ENCODE measurements around the gene GUCY1A2. TPM values are rescaled to one million over a fixed set of nuclear protein-coding genes. Genes with fewer than 3 reads are reported as not detected.

GUCY1A2 gene
- total RNA-seq, 1 experiment from 2014 or later: 0.55 TPM

DNA sequence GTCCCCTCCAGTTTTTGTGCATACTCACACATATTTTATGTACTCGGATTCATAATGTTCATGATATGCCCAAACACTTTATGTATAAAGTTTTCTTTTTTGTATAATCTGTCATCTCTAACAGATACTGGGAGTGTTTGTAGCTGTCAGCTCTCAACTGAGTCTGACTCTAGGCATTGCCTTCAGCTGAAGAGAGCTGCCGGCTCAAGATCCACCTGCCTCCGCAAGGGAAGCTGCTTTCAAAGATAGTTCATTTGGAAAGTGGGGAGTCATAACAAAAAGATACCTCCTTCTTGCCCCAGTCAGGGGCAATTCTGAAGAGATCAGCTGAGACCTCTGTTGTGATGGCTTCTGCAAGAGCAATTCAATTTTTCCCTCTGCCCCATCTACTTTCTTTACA is 58.9 kb downstream of the GUCY1A2 start:
- Histone ChIP-seq H2BK15ac (ENCODE audit: low read depth, low read length) (no peak overlapping the region), H2BK5ac (ENCODE audit: insufficient read length, low read length) (no peak overlapping the region), H2AK5ac (ENCODE audit: insufficient read length, low read length) (no peak overlapping the region), H3K9ac (ENCODE audit: extremely low read depth, insufficient read length, low read length) (no peak overlapping the region), H3K4me1 (ENCODE audit: insufficient read depth, low read length) (peaks cover 11% of the 10 kb centered on the region; the same call in 1 of the 2 replicates), H4K20me1 (ENCODE audit: control insufficient read depth, insufficient read depth, insufficient read length) (no peaks in the 10 kb centered on the region), H3K14ac (ENCODE audit: insufficient read depth, low read length) (no peak overlapping the region; the same call in 1 of the 2 replicates), H3K4ac (ENCODE audit: low read depth, low read length) (no peak overlapping the region), H2BK120ac (ENCODE audit: low read depth, low read length, poor library complexity, severe bottlenecking) (no peak overlapping the region), H3T11ph (ENCODE audit: low read length) (peak overlapping the region; percentile 19), H2BK12ac (ENCODE audit: insufficient read length, low read depth, low read length) (no peak overlapping the region), H4K91ac (ENCODE audit: insufficient read length, low read depth, low read length) (no peak overlapping the region), H3K23ac (ENCODE audit: insufficient read length, low read depth, low read length) (no peak overlapping the region), H3K79me1 (ENCODE audit: insufficient read depth, low read depth, low read length, poor library complexity, severe bottlenecking) (no peaks in the 10 kb centered on the region), H4K5ac (ENCODE audit: insufficient read length, low read depth, low read length) (no peak overlapping the region), H3K27ac (ENCODE audit: insufficient read length, low read depth, low read length) (no peak overlapping the region), H3K18ac (ENCODE audit: insufficient read length, low read depth, low read length) (no peak overlapping the region), H3K4me2 (ENCODE audit: insufficient read depth, insufficient read length, low read length) (no peak overlapping the region), H4K8ac (replicated peaks; ENCODE audit: insufficient read length, low read depth, low read length) (no peak overlapping the region), H3K23me2 (ENCODE audit: insufficient read length, low read depth, low read length, poor library complexity, severe bottlenecking) (no peaks in the 10 kb centered on the region), H3K9me3 (ENCODE audit: control insufficient read depth, low read depth, low read length) (no peaks in the 10 kb centered on the region), H2BK20ac (ENCODE audit: low read depth, low read length, poor library complexity, severe bottlenecking) (no peak overlapping the region), H3K56ac (ENCODE audit: insufficient read length, low read depth, low read length) (no peak overlapping the region), H3K79me2 (ENCODE audit: insufficient read depth, low read length) (no peaks in the 10 kb centered on the region), H2AFZ (ENCODE audit: low read length) (peak overlapping the region; percentile 62), H3K27me3 (ENCODE audit: insufficient read depth, low read length) (no peaks in the 10 kb centered on the region)
- H3K9me3 Mint-ChIP-seq: peaks cover 5 to 10% of the 10 kb centered on the region in 2 experiments; a peak in 3 of 5 replicates
- H3K36me3 Mint-ChIP-seq (ENCODE audit: insufficient read depth in 1 of 3, low read depth in 3 of 3): peaks cover 7 to 16% (median 8%) of the 10 kb centered on the region in 3 experiments; a peak in 6 of 7 replicates
- no CpG with 5 or more reads among the region's 3 CpGs for WGBS (ENCODE audit: extremely low coverage, insufficient read length, low lambda C conversion rate)
- peaks cover 63 to 65% of the 10 kb centered on the region in 2 experiments for H3K4me1 Mint-ChIP-seq
- no peaks in the 10 kb centered on the region for H3K27me3 Mint-ChIP-seq (ENCODE audit: low read depth)
- H3K4me3 Mint-ChIP-seq: no peak overlapping the region
- no peak for DNase-seq
- H3K27ac Mint-ChIP-seq: peak overlapping the region; percentile 50 to 80 (median 76); a peak in 4 of 7 replicates
- TF ChIP-seq, protein P1, sequence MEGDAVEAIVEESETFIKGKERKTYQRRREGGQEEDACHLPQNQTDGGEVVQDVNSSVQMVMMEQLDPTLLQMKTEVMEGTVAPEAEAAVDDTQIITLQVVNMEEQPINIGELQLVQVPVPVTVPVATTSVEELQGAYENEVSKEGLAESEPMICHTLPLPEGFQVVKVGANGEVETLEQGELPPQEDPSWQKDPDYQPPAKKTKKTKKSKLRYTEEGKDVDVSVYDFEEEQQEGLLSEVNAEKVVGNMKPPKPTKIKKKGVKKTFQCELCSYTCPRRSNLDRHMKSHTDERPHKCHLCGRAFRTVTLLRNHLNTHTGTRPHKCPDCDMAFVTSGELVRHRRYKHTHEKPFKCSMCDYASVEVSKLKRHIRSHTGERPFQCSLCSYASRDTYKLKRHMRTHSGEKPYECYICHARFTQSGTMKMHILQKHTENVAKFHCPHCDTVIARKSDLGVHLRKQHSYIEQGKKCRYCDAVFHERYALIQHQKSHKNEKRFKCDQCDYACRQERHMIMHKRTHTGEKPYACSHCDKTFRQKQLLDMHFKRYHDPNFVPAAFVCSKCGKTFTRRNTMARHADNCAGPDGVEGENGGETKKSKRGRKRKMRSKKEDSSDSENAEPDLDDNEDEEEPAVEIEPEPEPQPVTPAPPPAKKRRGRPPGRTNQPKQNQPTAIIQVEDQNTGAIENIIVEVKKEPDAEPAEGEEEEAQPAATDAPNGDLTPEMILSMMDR (conservative IDR thresholded peaks at IDR 0.05): no peak

All from H9 (cell line).